ENCODE data around the gene RPP30. TPM values are rescaled to one million over a fixed set of nuclear protein-coding genes. Genes with fewer than 3 reads are reported as not detected.

The RPP30 gene
- total RNA-seq, 1 experiment from 2014 or later, result 32.4 TPM

DNA sequence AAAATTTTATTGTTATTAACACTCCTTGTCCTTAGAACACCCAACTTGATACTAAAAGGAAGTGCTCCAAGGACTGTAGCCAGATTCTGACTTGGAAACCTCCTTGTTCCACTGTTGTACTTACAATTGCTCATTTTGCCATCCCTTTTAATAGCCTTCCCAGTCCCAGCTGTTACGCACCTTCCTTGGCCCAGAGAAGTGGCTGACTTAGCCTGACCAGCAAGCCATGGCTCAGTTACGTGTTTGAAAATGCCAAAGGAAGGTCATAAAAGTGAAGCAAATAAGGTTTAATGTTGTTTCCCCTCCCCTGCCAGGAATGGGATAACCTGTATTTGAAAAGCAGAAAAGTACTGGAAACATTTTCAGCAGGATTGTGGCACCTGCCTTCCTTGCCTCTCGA lies 52.8 kb downstream of the RPP30 start:
- no peak for DNase-seq
- H3K27me3 ChIP-seq (ENCODE audit: insufficient read depth, low read depth), result no peaks in the 10 kb centered on the region
- peaks cover 29% of the 10 kb centered on the region for H3F3A ChIP-seq (ENCODE audit: insufficient read depth, low read depth)
- no peaks in the 10 kb centered on the region for H3K36me3 ChIP-seq (ENCODE audit: low read depth)
- 0 out of 2 replicates have a peak, but pooled peaks cover 8% of the 10 kb centered on the region for H3K9me2 ChIP-seq (ENCODE audit: insufficient read depth)
- no peak overlapping the region for H3K4me3 ChIP-seq
- no peaks in the 10 kb centered on the region for H3K9me3 ChIP-seq (ENCODE audit: insufficient read depth, low read depth)
- ChIA-PET CTCF (no interaction called here), POLR2A (ENCODE audit: unreplicated experiment) (no interaction called here)
- H3K79me2 ChIP-seq (ENCODE audit: low read depth), result peaks cover 7% of the 10 kb centered on the region; the same call in 1 of the 2 replicates
- H3K27ac ChIP-seq, result no peak overlapping the region
- H3K4me2 ChIP-seq, result no peak overlapping the region
- no TSS peak for BruUV-seq (replicated peaks)
- TF ChIP-seq, protein P1, sequence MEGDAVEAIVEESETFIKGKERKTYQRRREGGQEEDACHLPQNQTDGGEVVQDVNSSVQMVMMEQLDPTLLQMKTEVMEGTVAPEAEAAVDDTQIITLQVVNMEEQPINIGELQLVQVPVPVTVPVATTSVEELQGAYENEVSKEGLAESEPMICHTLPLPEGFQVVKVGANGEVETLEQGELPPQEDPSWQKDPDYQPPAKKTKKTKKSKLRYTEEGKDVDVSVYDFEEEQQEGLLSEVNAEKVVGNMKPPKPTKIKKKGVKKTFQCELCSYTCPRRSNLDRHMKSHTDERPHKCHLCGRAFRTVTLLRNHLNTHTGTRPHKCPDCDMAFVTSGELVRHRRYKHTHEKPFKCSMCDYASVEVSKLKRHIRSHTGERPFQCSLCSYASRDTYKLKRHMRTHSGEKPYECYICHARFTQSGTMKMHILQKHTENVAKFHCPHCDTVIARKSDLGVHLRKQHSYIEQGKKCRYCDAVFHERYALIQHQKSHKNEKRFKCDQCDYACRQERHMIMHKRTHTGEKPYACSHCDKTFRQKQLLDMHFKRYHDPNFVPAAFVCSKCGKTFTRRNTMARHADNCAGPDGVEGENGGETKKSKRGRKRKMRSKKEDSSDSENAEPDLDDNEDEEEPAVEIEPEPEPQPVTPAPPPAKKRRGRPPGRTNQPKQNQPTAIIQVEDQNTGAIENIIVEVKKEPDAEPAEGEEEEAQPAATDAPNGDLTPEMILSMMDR (conservative IDR thresholded peaks at IDR 0.05), result no peak
- TF ChIP-seq EZH2 (IDR thresholded peaks at IDR 0.05; ENCODE audit: low read depth), result no peak
- H2AFZ ChIP-seq, result no peak overlapping the region
- no peaks in the 10 kb centered on the region for H4K20me1 ChIP-seq (ENCODE audit: insufficient read depth)
- peaks cover 43% of the 10 kb centered on the region for H3K4me1 ChIP-seq (replicated peaks; ENCODE audit: insufficient read depth)
- intact Hi-C loops (cut with micrococcal nuclease; ENCODE audit: unreplicated experiment), result no loop called here

- Histone ChIP-seq H3K79me2 (ENCODE audit: low read depth) (0 out of 2 replicates have a peak, but pooled peaks cover 4% of the 10 kb centered on the region), H3F3A (ENCODE audit: insufficient read depth, low read depth) (peaks cover 37% of the 10 kb centered on the region), H3K4me3 (no peak overlapping the region), H3K27ac (no peak overlapping the region), H3K27me3 (ENCODE audit: insufficient read depth, low read depth) (no peaks in the 10 kb centered on the region), H2AFZ (no peak overlapping the region), H3K9me2 (ENCODE audit: insufficient read depth) (0 out of 2 replicates have a peak, but pooled peaks cover 8% of the 10 kb centered on the region), H4K20me1 (ENCODE audit: insufficient read depth) (no peaks in the 10 kb centered on the region), H3K4me2 (no peak overlapping the region), H3K4me1 (replicated peaks; ENCODE audit: insufficient read depth) (peaks cover 43% of the 10 kb centered on the region), H3K36me3 (ENCODE audit: low read depth) (no peaks in the 10 kb centered on the region), H3K9me3 (ENCODE audit: insufficient read depth, low read depth) (no peaks in the 10 kb centered on the region)
- CTCF ChIA-PET, result no interaction called here
- POLR2A ChIA-PET (ENCODE audit: unreplicated experiment), result no interaction called here
- BruUV-seq (replicated peaks), result no TSS peak
- intact Hi-C loops (cut with micrococcal nuclease; ENCODE audit: unreplicated experiment), result no loop called here
- no peak for DNase-seq
- no peak for TF ChIP-seq EZH2 (IDR thresholded peaks at IDR 0.05; ENCODE audit: low read depth)
- TF ChIP-seq, protein P1 (conservative IDR thresholded peaks at IDR 0.05), result no peak
These were observed 53.6 kb downstream of the RPP30 start for GRCh38 chr10:90925079-90926029.

DNA sequence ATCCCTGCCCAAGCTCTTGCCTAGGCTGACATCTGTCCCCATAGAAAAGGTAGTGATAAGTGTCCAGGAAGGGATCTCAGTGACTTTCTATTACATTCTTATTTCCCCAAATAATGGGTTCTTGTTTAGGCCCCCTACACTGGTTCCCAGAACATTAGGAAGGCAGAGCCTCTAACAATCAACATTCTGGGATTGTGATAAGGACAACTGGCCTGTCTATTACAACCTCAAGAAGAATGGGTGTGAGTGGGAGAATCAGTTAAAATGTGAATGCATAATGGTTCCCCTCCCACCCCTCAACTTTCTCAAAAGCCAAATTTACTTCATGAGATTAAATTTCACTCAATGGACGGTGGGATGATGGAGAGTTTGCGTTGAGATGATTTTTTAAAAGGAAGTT lies 55.5 kb downstream of the RPP30 start:
- DNase-seq, result no peak
- Histone ChIP-seq H3K79me2 (ENCODE audit: low read depth) (no peaks in the 10 kb centered on the region), H3K27me3 (ENCODE audit: insufficient read depth, low read depth) (no peaks in the 10 kb centered on the region), H3K27ac (no peak overlapping the region), H3K4me1 (replicated peaks; ENCODE audit: insufficient read depth) (peaks cover 45% of the 10 kb centered on the region), H2AFZ (no peak overlapping the region), H3K4me2 (no peak overlapping the region), H3K9me3 (ENCODE audit: insufficient read depth, low read depth) (no peaks in the 10 kb centered on the region), H3K9me2 (ENCODE audit: insufficient read depth) (0 out of 2 replicates have a peak, but pooled peaks cover 8% of the 10 kb centered on the region), H4K20me1 (ENCODE audit: insufficient read depth) (no peaks in the 10 kb centered on the region), H3F3A (ENCODE audit: insufficient read depth, low read depth) (peaks cover 44% of the 10 kb centered on the region), H3K4me3 (no peak overlapping the region), H3K36me3 (ENCODE audit: low read depth) (no peaks in the 10 kb centered on the region)
- ChIA-PET CTCF (no interaction called here), POLR2A (ENCODE audit: unreplicated experiment) (no interaction called here)
- intact Hi-C loops (cut with micrococcal nuclease; ENCODE audit: unreplicated experiment), result no loop called here
- TF ChIP-seq EZH2 (IDR thresholded peaks at IDR 0.05; ENCODE audit: low read depth), result no peak
- TF ChIP-seq, protein P1 (conservative IDR thresholded peaks at IDR 0.05), result no peak
- no TSS peak for BruUV-seq (replicated peaks)

Measured in PC-9 (cell line).